ENCODE data around the gene FRMPD4.

DNA sequence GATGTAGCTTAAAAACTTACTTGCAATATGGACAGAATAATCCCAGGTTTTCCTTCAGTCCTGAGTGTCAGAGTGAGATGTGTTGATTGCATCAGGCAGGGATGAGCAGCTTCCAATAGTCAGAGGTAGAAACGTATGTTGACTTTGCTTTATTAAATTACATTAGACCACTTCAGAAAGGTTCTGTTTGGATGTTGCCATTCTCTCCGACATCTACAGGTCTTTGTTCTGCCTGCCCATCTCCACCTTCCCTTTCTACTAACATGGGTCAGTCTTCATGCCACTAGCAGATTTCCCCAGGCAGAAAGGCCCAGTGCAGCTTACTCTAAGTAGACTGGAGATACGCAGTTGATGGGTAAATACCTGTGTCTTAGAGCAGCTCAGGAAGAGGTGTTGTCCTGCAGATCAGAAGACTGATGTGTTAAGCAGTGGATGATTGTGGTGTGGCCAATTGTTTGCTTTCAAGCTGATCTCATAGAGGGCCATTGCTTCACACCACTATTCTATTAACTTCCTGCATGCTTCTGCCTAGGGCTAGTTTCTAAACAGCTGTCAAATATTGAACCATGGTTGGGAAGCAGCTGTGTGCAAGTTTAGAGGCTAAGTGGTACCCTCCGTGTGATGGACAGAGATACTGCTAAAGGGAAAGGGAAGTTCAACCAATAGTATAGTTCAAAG lies 1.8 kb downstream of the FRMPD4 start:
- TF ChIP-seq, protein P1, sequence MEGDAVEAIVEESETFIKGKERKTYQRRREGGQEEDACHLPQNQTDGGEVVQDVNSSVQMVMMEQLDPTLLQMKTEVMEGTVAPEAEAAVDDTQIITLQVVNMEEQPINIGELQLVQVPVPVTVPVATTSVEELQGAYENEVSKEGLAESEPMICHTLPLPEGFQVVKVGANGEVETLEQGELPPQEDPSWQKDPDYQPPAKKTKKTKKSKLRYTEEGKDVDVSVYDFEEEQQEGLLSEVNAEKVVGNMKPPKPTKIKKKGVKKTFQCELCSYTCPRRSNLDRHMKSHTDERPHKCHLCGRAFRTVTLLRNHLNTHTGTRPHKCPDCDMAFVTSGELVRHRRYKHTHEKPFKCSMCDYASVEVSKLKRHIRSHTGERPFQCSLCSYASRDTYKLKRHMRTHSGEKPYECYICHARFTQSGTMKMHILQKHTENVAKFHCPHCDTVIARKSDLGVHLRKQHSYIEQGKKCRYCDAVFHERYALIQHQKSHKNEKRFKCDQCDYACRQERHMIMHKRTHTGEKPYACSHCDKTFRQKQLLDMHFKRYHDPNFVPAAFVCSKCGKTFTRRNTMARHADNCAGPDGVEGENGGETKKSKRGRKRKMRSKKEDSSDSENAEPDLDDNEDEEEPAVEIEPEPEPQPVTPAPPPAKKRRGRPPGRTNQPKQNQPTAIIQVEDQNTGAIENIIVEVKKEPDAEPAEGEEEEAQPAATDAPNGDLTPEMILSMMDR (IDR thresholded peaks at IDR 0.05; ENCODE audit: low read length), result no peak
- TF ChIP-seq EZH2 (IDR thresholded peaks at IDR 0.05; ENCODE audit: borderline replicate concordance, low read length), result no peak
